Measurements from ENCODE around the gene PPIE.

PPIE gene

DNA sequence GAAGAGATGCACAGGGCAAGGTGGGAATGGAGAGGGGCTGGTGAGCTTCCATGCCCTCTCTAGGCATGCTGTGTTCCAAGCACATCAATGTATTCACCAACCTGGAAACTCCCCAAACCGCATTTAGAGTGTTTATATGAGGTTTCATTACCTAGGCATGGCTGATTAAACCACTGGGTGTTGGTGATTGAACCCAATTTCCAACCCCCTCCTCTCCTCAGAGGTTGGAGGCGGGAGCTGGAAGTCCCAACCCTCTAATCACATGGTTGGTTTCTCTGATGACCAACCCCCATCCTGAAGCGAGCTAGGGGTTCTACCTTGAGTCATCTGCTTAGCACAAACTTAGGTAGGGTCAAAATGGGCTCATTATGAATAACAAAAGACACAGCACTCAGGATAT, 3.0 kb upstream of the PPIE start:
- TF ChIP-seq ZBTB7A (IDR thresholded peaks at IDR 0.05; ENCODE audit: low read depth) (no peak), FOXM1 (IDR thresholded peaks at IDR 0.05; ENCODE audit: borderline replicate concordance, low read depth) (no peak), TAF1 (IDR thresholded peaks at IDR 0.05; ENCODE audit: low read depth) (no peak)
- TF ChIP-seq, protein P1, sequence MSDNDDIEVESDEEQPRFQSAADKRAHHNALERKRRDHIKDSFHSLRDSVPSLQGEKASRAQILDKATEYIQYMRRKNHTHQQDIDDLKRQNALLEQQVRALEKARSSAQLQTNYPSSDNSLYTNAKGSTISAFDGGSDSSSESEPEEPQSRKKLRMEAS (IDR thresholded peaks at IDR 0.05) = no peak

GRCh38 chr1:39737546-39738169, 1.0 kb upstream of the PPIE start:
- TF ChIP-seq, protein P2, sequence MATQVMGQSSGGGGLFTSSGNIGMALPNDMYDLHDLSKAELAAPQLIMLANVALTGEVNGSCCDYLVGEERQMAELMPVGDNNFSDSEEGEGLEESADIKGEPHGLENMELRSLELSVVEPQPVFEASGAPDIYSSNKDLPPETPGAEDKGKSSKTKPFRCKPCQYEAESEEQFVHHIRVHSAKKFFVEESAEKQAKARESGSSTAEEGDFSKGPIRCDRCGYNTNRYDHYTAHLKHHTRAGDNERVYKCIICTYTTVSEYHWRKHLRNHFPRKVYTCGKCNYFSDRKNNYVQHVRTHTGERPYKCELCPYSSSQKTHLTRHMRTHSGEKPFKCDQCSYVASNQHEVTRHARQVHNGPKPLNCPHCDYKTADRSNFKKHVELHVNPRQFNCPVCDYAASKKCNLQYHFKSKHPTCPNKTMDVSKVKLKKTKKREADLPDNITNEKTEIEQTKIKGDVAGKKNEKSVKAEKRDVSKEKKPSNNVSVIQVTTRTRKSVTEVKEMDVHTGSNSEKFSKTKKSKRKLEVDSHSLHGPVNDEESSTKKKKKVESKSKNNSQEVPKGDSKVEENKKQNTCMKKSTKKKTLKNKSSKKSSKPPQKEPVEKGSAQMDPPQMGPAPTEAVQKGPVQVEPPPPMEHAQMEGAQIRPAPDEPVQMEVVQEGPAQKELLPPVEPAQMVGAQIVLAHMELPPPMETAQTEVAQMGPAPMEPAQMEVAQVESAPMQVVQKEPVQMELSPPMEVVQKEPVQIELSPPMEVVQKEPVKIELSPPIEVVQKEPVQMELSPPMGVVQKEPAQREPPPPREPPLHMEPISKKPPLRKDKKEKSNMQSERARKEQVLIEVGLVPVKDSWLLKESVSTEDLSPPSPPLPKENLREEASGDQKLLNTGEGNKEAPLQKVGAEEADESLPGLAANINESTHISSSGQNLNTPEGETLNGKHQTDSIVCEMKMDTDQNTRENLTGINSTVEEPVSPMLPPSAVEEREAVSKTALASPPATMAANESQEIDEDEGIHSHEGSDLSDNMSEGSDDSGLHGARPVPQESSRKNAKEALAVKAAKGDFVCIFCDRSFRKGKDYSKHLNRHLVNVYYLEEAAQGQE (IDR thresholded peaks at IDR 0.05; ENCODE audit: low read depth) = no peak
- TF ChIP-seq EP300 (IDR thresholded peaks at IDR 0.05; ENCODE audit: borderline replicate concordance) (no peak), TEAD4 (IDR thresholded peaks at IDR 0.05) (no peak), TCF12 (IDR thresholded peaks at IDR 0.05; ENCODE audit: low read depth) (no peak), EGR1 (IDR thresholded peaks at IDR 0.05) (no peak), ZBTB7A (IDR thresholded peaks at IDR 0.05; ENCODE audit: low read depth) (no peak), CEBPB (IDR thresholded peaks at IDR 0.05) (no peak), CREB1 (IDR thresholded peaks at IDR 0.05; ENCODE audit: low read depth) (no peak), RAD21 (IDR thresholded peaks at IDR 0.05; ENCODE audit: low read depth) (no peak), FOXM1 (IDR thresholded peaks at IDR 0.05; ENCODE audit: borderline replicate concordance, low read depth) (no peak), YY1 (IDR thresholded peaks at IDR 0.05; ENCODE audit: low read depth) (no peak), TAF1 (IDR thresholded peaks at IDR 0.05; ENCODE audit: low read depth) (no peak), NFIC (IDR thresholded peaks at IDR 0.05) (no peak)
- TF ChIP-seq, protein P1 (IDR thresholded peaks at IDR 0.05) = no peak
- TF ChIP-seq, protein P3, sequence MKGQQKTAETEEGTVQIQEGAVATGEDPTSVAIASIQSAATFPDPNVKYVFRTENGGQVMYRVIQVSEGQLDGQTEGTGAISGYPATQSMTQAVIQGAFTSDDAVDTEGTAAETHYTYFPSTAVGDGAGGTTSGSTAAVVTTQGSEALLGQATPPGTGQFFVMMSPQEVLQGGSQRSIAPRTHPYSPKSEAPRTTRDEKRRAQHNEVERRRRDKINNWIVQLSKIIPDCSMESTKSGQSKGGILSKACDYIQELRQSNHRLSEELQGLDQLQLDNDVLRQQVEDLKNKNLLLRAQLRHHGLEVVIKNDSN (IDR thresholded peaks at IDR 0.05) = no peak

- no peak for TF ChIP-seq ZBTB7A (IDR thresholded peaks at IDR 0.05; ENCODE audit: low read depth)
- no peak for TF ChIP-seq CEBPB (IDR thresholded peaks at IDR 0.05)
- TF ChIP-seq, protein P2 (IDR thresholded peaks at IDR 0.05; ENCODE audit: low read depth) = no peak
- TF ChIP-seq TCF12 (IDR thresholded peaks at IDR 0.05; ENCODE audit: low read depth) = no peak
- TF ChIP-seq, protein P3 (IDR thresholded peaks at IDR 0.05) = no peak
- no peak for TF ChIP-seq EGR1 (IDR thresholded peaks at IDR 0.05)
- TF ChIP-seq NFIC (IDR thresholded peaks at IDR 0.05) = no peak
- TF ChIP-seq YY1 (IDR thresholded peaks at IDR 0.05; ENCODE audit: low read depth) = no peak
- TF ChIP-seq EP300 (IDR thresholded peaks at IDR 0.05; ENCODE audit: borderline replicate concordance) = no peak
- TF ChIP-seq TEAD4 (IDR thresholded peaks at IDR 0.05) = no peak
- TF ChIP-seq FOXM1 (IDR thresholded peaks at IDR 0.05; ENCODE audit: borderline replicate concordance, low read depth) = no peak
Measured at GRCh38 chr1:39745016-39745670, 6.5 kb downstream of the PPIE start.

DNA sequence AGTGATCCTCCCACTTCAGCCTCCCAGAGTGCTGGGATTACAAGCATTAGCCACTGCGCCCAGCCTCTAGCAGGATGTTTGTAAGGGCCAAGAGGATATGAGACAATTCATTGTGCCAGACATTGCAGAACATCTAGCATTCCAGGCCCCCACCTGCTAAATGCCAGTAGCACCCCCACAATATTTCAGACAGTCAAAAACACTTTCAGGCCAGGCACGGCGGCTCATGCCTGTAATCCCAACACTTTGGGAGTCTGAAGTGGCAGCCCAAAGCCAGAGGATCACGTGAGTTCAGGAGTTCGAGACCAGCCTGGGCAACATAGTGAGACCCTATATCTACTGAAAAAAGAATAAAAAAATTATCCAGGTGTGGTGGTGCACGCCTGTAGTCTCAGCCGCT, 12.9 kb downstream of the PPIE start:
- TF ChIP-seq, protein P1 (IDR thresholded peaks at IDR 0.05) = no peak
- TF ChIP-seq EGR1 (IDR thresholded peaks at IDR 0.05) = no peak
- TF ChIP-seq RAD21 (IDR thresholded peaks at IDR 0.05; ENCODE audit: low read depth) = no peak
- TF ChIP-seq NFIC (IDR thresholded peaks at IDR 0.05) = no peak
- no peak for TF ChIP-seq TCF12 (IDR thresholded peaks at IDR 0.05; ENCODE audit: low read depth)
- no peak for TF ChIP-seq TAF1 (IDR thresholded peaks at IDR 0.05; ENCODE audit: low read depth)
- no peak for TF ChIP-seq FOXM1 (IDR thresholded peaks at IDR 0.05; ENCODE audit: borderline replicate concordance, low read depth)
- no peak for TF ChIP-seq CREB1 (IDR thresholded peaks at IDR 0.05; ENCODE audit: low read depth)
- no peak for TF ChIP-seq ZBTB7A (IDR thresholded peaks at IDR 0.05; ENCODE audit: low read depth)

GRCh38 chr1:39752703-39753102, 14.0 kb downstream of the PPIE start:
- TF ChIP-seq ZBTB7A (IDR thresholded peaks at IDR 0.05; ENCODE audit: low read depth) (no peak), CREB1 (IDR thresholded peaks at IDR 0.05; ENCODE audit: low read depth) (no peak), RAD21 (IDR thresholded peaks at IDR 0.05; ENCODE audit: low read depth) (no peak), FOXM1 (IDR thresholded peaks at IDR 0.05; ENCODE audit: borderline replicate concordance, low read depth) (no peak), EGR1 (IDR thresholded peaks at IDR 0.05) (no peak), TCF12 (IDR thresholded peaks at IDR 0.05; ENCODE audit: low read depth) (no peak), CEBPB (IDR thresholded peaks at IDR 0.05) (no peak), EP300 (IDR thresholded peaks at IDR 0.05; ENCODE audit: borderline replicate concordance) (no peak), YY1 (IDR thresholded peaks at IDR 0.05; ENCODE audit: low read depth) (no peak), NFIC (IDR thresholded peaks at IDR 0.05) (no peak), TAF1 (IDR thresholded peaks at IDR 0.05; ENCODE audit: low read depth) (no peak), TEAD4 (IDR thresholded peaks at IDR 0.05) (no peak)
- TF ChIP-seq, protein P2 (IDR thresholded peaks at IDR 0.05; ENCODE audit: low read depth) = no peak
- TF ChIP-seq, protein P3 (IDR thresholded peaks at IDR 0.05) = no peak
- TF ChIP-seq, protein P1 (IDR thresholded peaks at IDR 0.05) = no peak

Measured in Ishikawa (cell line).